ENCODE measurements around the gene SGTA. TPM values are rescaled to one million over a fixed set of nuclear protein-coding genes. Genes with fewer than 3 reads are reported as not detected.

SGTA gene
- total RNA-seq, 3 donors from 2014 or later (not counting 1 experiment from before 2014, with no cell fraction given) = 35.2 to 38.1 (median 36.2) TPM

DNA sequence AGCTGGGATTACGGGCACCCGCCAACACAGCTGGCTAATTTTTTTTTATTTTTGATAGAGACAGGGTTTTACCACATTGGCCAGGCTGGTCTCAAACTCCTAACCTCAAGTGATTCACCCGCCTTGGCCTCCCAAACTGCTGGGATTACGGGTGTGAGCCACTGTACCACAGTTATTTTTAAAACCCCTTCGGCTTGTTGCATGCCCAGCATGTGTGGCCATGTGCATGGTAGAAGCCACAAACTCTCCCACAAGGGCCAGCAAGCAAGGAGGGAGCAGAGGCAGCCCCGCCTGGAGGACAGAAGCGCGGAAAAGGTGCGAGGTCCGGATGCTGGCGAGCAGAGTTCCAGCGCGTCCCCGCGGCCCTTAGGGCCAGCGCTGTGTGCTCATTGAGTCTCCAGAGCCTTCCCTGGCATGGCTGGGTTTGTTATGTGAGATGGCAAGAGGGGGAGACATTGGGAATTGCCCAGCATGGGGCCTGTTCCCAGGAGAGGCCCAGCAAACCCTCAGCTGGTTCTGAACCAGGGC, 15.1 kb upstream of the SGTA start:
- peaks cover 10% of the 10 kb centered on the region for H3K36me3 ChIP-seq (ENCODE audit: control insufficient read depth, insufficient read depth, low read length)

DNA sequence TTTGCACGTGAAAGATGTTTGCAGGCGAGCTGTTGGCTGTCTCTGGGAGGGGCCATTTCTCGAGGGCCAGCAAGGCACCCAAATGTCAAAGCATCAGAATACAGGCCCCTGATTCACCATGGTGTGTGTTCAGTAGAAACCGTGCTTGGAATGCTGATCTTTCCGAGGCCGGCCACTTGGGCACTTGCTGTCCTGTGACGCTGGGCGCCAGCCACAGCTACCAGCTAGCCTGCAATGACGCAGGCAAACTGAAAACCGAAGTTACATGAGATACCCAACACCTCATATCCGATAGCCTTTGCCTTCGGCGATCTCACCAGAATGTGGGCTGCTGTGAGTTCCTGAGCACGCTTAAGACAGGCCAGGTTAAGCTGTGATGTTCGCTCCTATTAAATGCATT, 14.2 kb upstream of the SGTA start:
- DNase-seq = no peak

More for the DNA sequence above, 15.1 kb upstream of the SGTA start:
- WGBS (ENCODE audit: insufficient coverage) = 96% methylated on average over 16 of the region's 16 CpGs
- peaks cover 7% of the 10 kb centered on the region in 2 donors for H3K4me1 Mint-ChIP-seq
- H3K9me3 ChIP-seq (ENCODE audit: control insufficient read depth, insufficient read depth, low read length) = no peaks in the 10 kb centered on the region
- H3K27ac Mint-ChIP-seq = no peak overlapping the region
- TF ChIP-seq, protein P1, sequence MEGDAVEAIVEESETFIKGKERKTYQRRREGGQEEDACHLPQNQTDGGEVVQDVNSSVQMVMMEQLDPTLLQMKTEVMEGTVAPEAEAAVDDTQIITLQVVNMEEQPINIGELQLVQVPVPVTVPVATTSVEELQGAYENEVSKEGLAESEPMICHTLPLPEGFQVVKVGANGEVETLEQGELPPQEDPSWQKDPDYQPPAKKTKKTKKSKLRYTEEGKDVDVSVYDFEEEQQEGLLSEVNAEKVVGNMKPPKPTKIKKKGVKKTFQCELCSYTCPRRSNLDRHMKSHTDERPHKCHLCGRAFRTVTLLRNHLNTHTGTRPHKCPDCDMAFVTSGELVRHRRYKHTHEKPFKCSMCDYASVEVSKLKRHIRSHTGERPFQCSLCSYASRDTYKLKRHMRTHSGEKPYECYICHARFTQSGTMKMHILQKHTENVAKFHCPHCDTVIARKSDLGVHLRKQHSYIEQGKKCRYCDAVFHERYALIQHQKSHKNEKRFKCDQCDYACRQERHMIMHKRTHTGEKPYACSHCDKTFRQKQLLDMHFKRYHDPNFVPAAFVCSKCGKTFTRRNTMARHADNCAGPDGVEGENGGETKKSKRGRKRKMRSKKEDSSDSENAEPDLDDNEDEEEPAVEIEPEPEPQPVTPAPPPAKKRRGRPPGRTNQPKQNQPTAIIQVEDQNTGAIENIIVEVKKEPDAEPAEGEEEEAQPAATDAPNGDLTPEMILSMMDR (IDR thresholded peaks at IDR 0.05) = no peak
- no peak overlapping the region for H3K27ac ChIP-seq (ENCODE audit: low read length)
- ATAC-seq = no peak
- no peak for DNase-seq
- no peaks in the 10 kb centered on the region for H3K36me3 Mint-ChIP-seq
- intact Hi-C loops (cut with micrococcal nuclease) = no loop called here
- H3K9me3 Mint-ChIP-seq = no peaks in the 10 kb centered on the region
- H3K4me1 ChIP-seq (ENCODE audit: control insufficient read depth, insufficient read depth, low read length) = no peaks in the 10 kb centered on the region
- no peak overlapping the region for H3K4me3 ChIP-seq (ENCODE audit: low read length)
- H3K4me3 Mint-ChIP-seq = no peak overlapping the region
- H3K27me3 Mint-ChIP-seq (ENCODE audit: low read depth in 2 of 2) = no peaks in the 10 kb centered on the region
- H3K27me3 ChIP-seq (ENCODE audit: control insufficient read depth, insufficient read depth, low read length) = no peaks in the 10 kb centered on the region

DNA sequence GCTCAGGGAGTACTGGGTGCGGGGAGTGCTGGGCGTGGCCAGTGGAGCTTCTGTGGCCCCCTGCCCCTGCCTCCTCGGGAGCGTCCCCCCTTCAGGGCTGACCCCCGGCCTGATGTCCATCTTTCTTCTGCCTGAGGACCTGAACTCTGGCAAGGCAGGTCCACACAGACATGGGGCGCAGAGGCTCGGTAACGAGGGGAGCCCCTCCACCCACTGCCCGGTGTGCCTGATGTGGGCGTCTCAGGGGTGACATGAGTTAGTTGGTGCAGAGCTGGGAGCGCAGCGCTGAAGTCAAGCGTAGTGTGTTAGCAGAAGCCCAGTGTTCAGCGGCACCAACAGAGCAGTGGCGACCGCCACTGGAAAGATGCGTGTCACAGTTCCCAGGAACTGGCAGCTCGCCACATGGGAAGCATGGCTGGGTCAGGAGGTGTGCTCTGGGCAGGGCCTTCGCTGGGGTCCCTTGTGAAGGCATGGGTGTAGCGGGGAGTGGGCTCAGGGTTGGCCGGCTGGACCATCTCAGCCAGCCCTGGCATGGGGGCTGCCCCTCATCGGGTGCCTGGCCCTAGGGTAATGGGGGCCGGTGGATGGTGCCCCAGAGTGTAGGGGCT, 13.7 kb upstream of the SGTA start:
- Mint-ChIP-seq H3K4me1 (no peaks in the 10 kb centered on the region), H3K27me3 (ENCODE audit: low read depth in 2 of 2) (no peaks in the 10 kb centered on the region), H3K4me3 (no peak overlapping the region), H3K9me3 (no peaks in the 10 kb centered on the region), H3K36me3 (no peaks in the 10 kb centered on the region), H3K27ac (no peak overlapping the region)
- Histone ChIP-seq H3K9me3 (ENCODE audit: control insufficient read depth, insufficient read depth, low read length) (no peaks in the 10 kb centered on the region), H3K36me3 (ENCODE audit: control insufficient read depth, insufficient read depth, low read length) (peaks cover 10% of the 10 kb centered on the region), H3K4me1 (ENCODE audit: control insufficient read depth, insufficient read depth, low read length) (no peaks in the 10 kb centered on the region), H3K27me3 (ENCODE audit: control insufficient read depth, insufficient read depth, low read length) (no peaks in the 10 kb centered on the region), H3K4me3 (ENCODE audit: low read length) (no peak overlapping the region), H3K27ac (ENCODE audit: low read length) (no peak overlapping the region)
- 98% methylated on average over 23 of the region's 23 CpGs for WGBS (ENCODE audit: insufficient coverage)
- intact Hi-C loops (cut with micrococcal nuclease) = no loop called here
- TF ChIP-seq, protein P1 (IDR thresholded peaks at IDR 0.05) = no peak
- ATAC-seq = no peak
- no peak for DNase-seq

More for the DNA sequence above, 14.2 kb upstream of the SGTA start:
- no peak overlapping the region for H3K27ac ChIP-seq (ENCODE audit: low read length)
- no peak overlapping the region for H3K4me3 ChIP-seq (ENCODE audit: low read length)
- Mint-ChIP-seq H3K36me3 (no peaks in the 10 kb centered on the region), H3K9me3 (no peaks in the 10 kb centered on the region), H3K27ac (no peak overlapping the region), H3K4me3 (no peak overlapping the region), H3K4me1 (no peaks in the 10 kb centered on the region), H3K27me3 (ENCODE audit: low read depth in 2 of 2) (no peaks in the 10 kb centered on the region)
- intact Hi-C loops (cut with micrococcal nuclease) = no loop called here
- H3K4me1 ChIP-seq (ENCODE audit: control insufficient read depth, insufficient read depth, low read length) = no peaks in the 10 kb centered on the region
- WGBS (ENCODE audit: insufficient coverage) = 95% methylated on average over 15 of the region's 15 CpGs
- no peaks in the 10 kb centered on the region for H3K27me3 ChIP-seq (ENCODE audit: control insufficient read depth, insufficient read depth, low read length)
- TF ChIP-seq, protein P1 (IDR thresholded peaks at IDR 0.05) = no peak
- no peak for ATAC-seq
- peaks cover 10% of the 10 kb centered on the region for H3K36me3 ChIP-seq (ENCODE audit: control insufficient read depth, insufficient read depth, low read length)
- H3K9me3 ChIP-seq (ENCODE audit: control insufficient read depth, insufficient read depth, low read length) = no peaks in the 10 kb centered on the region

All from natural killer cell (primary cell).